HG02840 (cell line): ENCODE results near the gene NKAIN4.
"Not testable (repeated sequence)": the region's sequence is repeated elsewhere in the genome, so short reads cannot be mapped to it uniquely, and the experiment has no call there.

Experiments
- ATAC-seq: cut with Tn5 transposase; IDR thresholded peaks from one replicate; pipeline ENCODE4 v1.9.1; 2021; ENCODE audit warnings: mild to moderate bottlenecking, moderate library complexity, moderate number of reproducible peaks; ENCODE audit not compliant: unreplicated experiment, low FRiP score

Gene NKAIN4

DNA sequence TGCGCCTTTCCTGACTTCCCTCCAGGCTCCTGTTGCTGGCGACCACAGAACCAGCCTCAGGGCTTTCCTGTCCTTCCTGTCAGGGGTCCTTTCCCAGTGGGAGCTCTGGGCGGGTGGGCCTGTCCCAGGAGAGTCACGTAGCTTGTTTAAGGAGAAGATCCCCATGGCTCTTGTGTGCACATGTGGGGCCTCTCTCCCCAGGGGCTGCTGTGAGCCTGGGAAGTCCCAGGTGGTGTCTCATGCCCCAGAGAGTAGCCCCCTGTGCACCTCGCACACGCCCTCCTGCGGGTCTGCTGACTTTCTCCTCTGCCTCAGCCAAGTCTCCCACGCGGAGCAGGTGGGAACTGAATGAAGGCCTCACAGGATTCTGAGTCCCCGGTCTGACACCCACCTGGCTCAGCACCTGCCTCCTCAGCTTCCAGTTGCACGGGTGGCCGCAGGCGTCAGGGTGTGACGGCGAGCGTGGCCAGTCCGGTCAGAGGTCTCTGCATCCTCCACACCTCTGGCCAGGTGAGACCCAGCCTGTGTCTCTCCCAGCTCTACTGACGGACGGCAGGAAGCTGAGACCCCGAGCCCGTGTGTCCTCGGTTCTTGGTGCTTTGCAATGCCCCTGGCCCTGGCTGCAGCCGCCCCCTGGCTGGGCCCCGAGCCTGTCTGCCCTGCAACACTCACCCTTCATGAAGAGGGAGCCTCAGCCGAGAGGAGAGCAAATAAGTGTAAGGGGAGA, 5.6 kb upstream of the NKAIN4 start:
- no peak for ATAC-seq

DNA sequence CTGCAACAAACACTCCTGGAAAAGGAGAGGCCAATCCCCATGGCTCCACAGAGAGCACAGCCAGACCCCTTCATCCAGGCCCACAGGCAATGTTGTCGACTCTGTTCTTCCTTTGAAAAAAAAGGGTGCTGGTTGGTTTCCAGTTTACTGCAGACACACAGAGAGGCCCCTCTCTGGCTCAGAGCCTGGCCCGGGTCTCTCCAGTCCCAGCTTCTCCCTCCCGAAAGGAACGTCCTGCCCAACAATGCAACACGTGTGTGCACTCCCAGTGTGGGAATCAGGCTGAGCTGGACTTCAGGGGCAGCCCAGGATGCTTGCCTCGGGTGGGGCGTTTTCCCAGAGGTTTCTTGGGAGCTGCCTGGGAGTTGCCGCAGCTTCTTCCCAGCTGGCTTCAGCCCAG, 4.5 kb upstream of the NKAIN4 start:
- ATAC-seq: no peak

GRCh38 chr20:63257629-63258028, 3.4 kb upstream of the NKAIN4 start:
- ATAC-seq: no peak

GRCh38 chr20:63256954-63257353, 2.7 kb upstream of the NKAIN4 start:
- ATAC-seq: no peak

- no peak for ATAC-seq
Measured at GRCh38 chr20:63255931-63256704, 1.9 kb upstream of the NKAIN4 start.

GRCh38 chr20:63254606-63255384, 532 bp upstream of the NKAIN4 start:
- ATAC-seq: no peak

DNA sequence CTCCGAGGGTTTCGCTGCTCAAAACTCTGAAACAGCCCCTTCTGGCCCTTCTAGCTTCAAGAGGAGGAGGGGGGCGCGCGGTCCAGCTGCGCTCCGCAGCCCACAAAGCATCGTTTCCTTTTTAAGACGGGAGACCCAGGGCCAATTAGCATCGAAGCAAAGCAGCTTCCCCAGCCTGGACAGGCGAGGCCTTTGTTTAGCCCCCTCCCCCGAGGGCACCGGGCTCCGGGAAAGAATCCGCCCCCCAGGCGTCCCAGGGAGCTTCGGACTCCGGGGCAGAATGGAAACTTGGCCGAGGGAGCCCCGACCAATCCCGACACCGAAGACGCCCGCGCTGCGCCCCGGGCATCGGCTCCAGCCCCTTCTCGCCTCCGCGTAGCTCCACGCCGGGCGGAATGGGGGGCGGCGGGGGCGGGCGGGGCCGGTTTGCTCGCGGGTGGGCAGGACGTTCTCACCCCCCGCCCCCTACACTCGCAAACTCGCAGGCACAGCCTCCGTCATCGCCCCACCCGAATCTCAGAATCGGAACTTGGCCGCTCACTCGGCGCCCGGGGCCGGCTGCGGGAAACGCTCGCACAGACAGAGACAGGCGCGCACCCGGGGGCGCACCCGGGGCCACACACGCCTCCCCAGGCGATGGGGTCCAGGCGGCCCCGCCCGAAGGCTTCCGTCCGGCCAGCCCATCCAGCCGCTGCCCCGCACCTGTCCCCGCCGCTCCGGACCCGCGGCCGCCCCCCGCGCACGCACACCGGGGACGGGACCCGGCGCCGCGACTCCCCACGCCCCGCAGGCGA, 628 bp downstream of the NKAIN4 start:
- no peak for ATAC-seq

GRCh38 chr20:63253065-63253437, 1.2 kb downstream of the NKAIN4 start:
- ATAC-seq: no peak

GRCh38 chr20:63252284-63252711, 2.0 kb downstream of the NKAIN4 start:
- no peak for ATAC-seq

DNA sequence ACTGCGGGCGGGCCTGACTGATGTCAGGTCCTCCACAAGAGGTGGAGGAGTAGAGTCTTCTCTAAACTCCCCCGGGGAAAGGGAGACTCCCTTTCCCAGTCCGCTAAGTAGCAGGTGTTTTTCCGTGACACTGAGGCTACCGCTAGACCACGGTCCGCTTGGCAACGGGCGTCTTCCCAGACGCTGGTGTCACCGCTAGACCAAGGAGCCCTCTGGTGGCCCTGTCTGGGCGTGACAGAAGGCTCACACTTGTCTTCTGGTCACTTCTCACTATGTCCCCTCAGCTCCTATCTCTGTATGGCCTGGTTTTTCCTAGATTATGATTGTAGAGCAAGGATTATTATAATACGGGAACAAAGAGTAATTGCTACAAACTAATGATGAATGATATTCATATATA, 2.9 kb downstream of the NKAIN4 start:
- ATAC-seq: not testable (repeated sequence)

GRCh38 chr20:63249891-63250290, 4.4 kb downstream of the NKAIN4 start:
- no peak for ATAC-seq

DNA sequence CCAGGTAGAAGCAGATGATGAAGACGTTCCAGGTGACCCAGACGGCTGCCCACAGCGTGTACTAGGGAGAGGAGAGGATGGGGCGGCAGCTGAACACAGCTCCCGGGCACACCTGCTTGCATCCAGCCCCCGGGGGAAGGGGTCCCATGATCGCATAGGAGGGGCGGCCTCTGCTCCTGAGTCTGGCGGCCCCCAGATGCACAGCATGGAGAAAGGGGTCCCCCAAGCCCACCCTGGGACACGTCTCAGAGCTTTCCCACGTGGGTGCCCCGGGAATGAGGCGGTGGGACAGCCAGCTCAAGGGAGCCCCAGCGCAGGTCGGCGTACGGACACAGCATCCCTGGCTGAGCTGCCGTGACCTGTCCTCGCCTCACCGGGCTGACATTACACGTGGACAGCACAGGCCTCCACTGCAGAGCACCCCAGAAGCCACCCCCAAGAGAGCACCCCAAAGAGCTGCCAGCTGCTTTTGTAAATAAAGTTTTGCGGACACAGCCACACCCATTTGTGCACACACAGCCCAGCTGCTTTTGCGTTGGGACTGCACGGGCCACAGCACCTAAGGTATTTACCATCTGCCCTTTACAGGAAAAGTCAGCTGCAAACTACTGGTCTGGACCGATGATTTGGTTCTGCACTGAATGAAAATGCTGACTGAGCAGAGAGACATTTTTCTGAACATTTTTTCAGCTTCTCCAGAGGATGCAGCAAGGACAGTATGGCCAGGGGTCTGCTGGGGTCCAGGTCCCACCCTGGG, 5.2 kb downstream of the NKAIN4 start:
- no peak for ATAC-seq

DNA sequence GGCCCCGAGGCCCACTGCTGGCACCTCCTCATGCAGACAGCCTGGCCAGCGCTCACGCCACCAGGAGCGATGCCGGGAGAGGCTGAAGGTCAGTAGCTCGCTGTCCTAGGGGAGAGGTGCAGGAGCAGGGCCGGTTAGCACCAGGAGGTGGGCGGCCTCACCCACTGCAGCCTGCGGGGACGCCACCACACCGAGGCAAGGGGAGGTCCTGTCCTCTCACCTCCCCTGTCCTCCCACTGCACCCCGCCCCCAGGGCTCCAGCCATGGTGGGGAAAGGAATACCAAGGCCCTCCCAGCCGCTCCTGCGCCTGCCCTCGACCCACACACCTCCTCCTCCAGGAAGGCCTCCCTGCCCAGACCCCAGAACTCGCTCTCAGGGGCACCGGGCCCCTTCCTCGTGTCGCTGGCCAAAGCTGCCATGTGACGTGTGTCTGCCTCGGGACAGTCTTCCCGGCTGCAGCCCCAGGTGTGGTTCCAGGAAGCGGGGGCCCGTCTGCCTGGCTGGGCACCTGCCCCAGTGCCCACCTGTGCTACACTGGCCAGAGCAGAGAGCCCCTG, 6.5 kb downstream of the NKAIN4 start:
- ATAC-seq: no peak

DNA sequence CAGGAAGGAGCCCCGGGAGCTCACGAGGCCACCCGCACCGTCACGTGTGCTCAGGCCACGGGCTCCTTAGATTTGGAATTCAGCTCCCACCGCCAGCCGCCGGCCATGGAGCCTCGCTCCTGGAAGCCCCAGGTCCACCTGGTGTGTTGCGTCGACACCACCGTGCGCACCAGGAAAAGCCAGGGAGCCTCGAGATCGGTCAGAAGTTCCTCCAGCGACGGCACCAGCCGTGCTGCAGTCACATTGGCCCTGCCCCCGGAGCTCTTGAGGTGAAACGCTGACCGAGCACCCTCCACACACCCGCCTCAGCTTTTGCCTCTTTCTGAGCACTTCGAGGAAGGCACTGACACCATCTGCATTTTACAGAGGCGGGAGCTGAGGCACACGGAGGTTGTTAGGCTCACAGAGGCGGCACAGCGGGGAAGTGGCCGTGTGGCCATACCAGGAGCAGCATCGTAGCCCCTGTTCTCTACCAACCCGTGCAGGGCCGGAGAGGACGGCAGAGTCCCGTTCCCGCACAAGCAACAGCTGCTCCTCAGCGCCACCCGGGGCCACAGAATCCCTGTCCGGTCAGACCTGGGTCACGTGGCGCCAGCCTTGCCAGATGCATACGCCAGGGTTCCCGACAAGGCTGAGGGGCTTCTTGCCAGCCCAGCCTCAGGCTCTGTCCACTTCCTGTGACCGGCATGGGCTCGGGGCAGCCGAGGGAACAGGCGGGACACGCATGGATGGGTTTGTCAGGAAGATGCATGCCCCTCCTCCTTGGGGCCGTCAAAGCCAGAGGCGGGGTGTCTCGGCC, 7.6 kb downstream of the NKAIN4 start:
- ATAC-seq: no peak

DNA sequence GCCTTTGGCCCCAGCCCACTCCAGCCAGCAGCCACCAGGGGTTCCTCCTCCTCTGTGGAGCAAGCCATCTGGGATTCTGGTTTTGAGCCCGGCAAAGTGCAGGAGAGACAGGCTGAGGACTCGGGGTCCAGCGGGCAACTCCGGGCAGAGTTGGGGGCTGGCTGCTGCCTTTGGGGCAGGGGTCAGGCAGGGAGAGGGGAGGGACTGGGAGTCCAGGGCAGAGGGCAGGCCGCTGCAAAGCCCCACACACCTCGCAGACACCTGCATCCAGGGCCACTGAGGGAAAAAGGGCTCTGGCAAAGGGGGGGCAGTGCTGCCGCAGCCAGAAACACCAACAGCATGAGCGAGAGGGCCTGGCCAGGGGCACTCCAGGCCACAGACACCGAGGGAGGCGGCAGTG, 9.8 kb downstream of the NKAIN4 start:
- no peak for ATAC-seq

- no peak for ATAC-seq
Measured at GRCh38 chr20:63243604-63244247, 10.5 kb downstream of the NKAIN4 start.

DNA sequence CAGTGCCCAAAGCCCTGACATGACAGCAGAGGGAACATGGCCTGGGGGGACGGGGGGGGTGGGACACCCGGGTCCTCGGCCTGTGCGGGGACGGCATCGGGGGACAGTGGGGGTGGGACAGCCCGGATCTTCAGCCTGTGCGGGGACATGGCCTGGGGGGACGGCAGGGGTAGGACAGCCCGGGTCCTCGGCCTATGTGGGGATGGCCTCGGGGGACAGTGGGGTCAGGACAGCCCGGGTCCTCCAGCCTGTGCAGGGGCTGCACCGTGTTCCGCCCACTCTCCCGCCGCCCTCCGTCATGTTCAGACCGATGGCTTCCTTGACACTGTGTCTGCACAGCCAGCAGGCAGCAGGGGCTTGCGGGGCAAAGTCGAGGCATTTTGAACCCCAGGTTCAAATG, 11.5 kb downstream of the NKAIN4 start:
- no peak for ATAC-seq

DNA sequence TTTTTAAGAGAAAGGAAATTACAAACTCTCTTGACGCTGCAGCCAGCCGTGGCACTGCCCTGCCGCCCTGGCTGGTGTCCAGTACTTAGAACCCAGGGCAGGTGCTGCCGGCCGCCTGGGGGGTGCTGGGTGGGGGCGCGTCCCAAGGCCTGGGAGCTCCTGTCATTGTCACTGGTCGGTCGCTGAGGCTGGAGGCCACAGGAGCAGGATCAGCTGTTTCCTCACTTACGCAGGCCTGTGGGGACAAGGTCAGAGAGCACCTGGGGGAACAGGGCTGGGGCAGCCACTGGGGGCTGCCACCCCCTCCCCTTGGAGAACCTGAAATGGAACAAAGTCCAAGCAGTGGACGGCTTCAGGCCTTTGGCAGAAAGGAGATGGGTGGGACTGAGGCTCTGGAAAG, 13.0 kb downstream of the NKAIN4 start:
- ATAC-seq: no peak
